ENCODE results near the gene KDM8.

GRCh38 chr16:27240948-27241531 lies 37.7 kb downstream of the KDM8 start:
- TF ChIP-seq CTCF (IDR thresholded peaks at IDR 0.05; ENCODE audit: low read length) (no peak), EZH2 (IDR thresholded peaks at IDR 0.05; ENCODE audit: borderline replicate concordance, low read length) (no peak)

All from OCI-LY1 (cell line).